HepG2 (cell line): ENCODE data around the gene NUP93. TPM values are rescaled to one million over a fixed set of nuclear protein-coding genes. Genes with fewer than 3 reads are reported as not detected.

Experiments
- ATAC-seq: fragments of 200-7000 bp; cut with Tn5 transposase; 3 replicates; pipeline ENCODE4 v1.9.1; 2020; ENCODE audit warnings: mild to moderate bottlenecking, moderate library complexity
- Bru-seq: library from RNA; stranded (reverse); fragments of 400-500 nt; gene quantifications from one replicate; lab custom pipeline; 2021; lab: Mats Ljungman, UMichigan
- BruChase-seq, 2 experiments: library from RNA; stranded (reverse); fragments of 400-500 nt; gene quantifications; one replicate each; lab custom pipeline; 2021; lab: Mats Ljungman, UMichigan
- BruUV-seq: library from RNA; stranded (reverse); fragments of 400-500 nt; replicated peaks from 2 replicates; lab custom pipeline; 2021; lab: Mats Ljungman, UMichigan
- CTCF ChIA-PET: fragments of 300-600 bp; formaldehyde crosslinking; extraction: SDS; loops from one replicate; lab custom pipeline; 2021; ENCODE audit warnings: low total read pairs, inconsistent platforms, low intra/inter-chr PET ratio; lab: Yijun Ruan, JAX
- POLR2A ChIA-PET: fragments of 350-600 bp; sonication (Branson Sonifier 250); formaldehyde crosslinking; loops from one replicate; lab custom pipeline; 2020; ENCODE audit warnings: antibody characterized with exemption, inconsistent platforms; lab: Yijun Ruan, JAX
- DNase-seq: peaks from one replicate; pipeline ENCODE4 v3.0.0-alpha.2; 2015; ENCODE audit warnings: low spot score
- FAIRE-seq: peaks from 3 replicates; lab custom pipeline; 2011; peaks lifted over from hg19 to GRCh38; lab: Jason Lieb, UNC
- H2AFZ ChIP-seq: one replicate; pipeline ENCODE4 v1.6.1; 2011; ENCODE audit warnings: low read length, inconsistent platforms
- H3K27ac ChIP-seq: fragments of 300-600 bp; 3 replicates; pipeline ENCODE4 v1.8.0; 2011; ENCODE audit warnings: mixed run types, mild to moderate bottlenecking, mixed read lengths, low read length, inconsistent platforms; ENCODE audit not compliant: insufficient read depth; ENCODE audit errors: extremely low read length
- H3K27me3 ChIP-seq, 2 experiments: fragments of 200-600 bp in 1 of 2; 2 replicates in 1 of 2; 3 replicates in 1 of 2; pipeline versions ENCODE4 v1.6.0 to v1.8.0; 2011; ENCODE audit warnings: low read length in 2 of 2, mild to moderate bottlenecking in 2 of 2, moderate library complexity in 2 of 2, inconsistent platforms in 1 of 2; ENCODE audit not compliant: insufficient read depth in 2 of 2, control insufficient read depth in 1 of 2
- H3K36me3 ChIP-seq, 2 experiments: fragments of 200-600 bp in 1 of 2; replicated peaks in 1 of 2; 2 replicates in 1 of 2; 3 replicates in 1 of 2; pipeline versions ENCODE4 v1.5.1 to v1.8.0; 2011; ENCODE audit warnings: low read length in 2 of 2, inconsistent platforms in 1 of 2; ENCODE audit not compliant: insufficient read depth in 2 of 2, control insufficient read depth in 1 of 2
- H3K4me1 ChIP-seq: 2 replicates; pipeline ENCODE4 v1.5.1; 2012; ENCODE audit warnings: low read length, inconsistent platforms; ENCODE audit not compliant: insufficient read depth
- H3K4me2 ChIP-seq: 2 replicates; pipeline ENCODE4 v1.6.0; 2011; ENCODE audit warnings: low read depth, low read length, inconsistent platforms
- H3K4me3 ChIP-seq, 3 experiments: fragments of 200-600 bp in 1 of 3; sonication (generic), shearing (Covaris generic) in 1 of 3; replicated peaks in 1 of 3; 2 replicates each; pipeline ENCODE4 v1.5.1; 2011 to 2016; ENCODE audit warnings: low read length in 3 of 3, inconsistent platforms in 2 of 3, low read depth in 2 of 3, mild to moderate bottlenecking in 2 of 3, control low read depth in 1 of 3, mixed read lengths in 1 of 3; ENCODE audit not compliant: insufficient read depth in 1 of 3
- H3K79me2 ChIP-seq: one replicate; pipeline ENCODE4 v1.6.1; 2011; ENCODE audit warnings: low read length, inconsistent platforms; ENCODE audit not compliant: insufficient read depth
- H3K9ac ChIP-seq: 2 replicates; pipeline ENCODE4 v1.6.0; 2011; ENCODE audit warnings: mild to moderate bottlenecking, low read depth, low read length, inconsistent platforms; ENCODE audit not compliant: insufficient read depth
- H3K9me3 ChIP-seq: 2 replicates; pipeline ENCODE4 v1.5.1; 2012; ENCODE audit warnings: mild to moderate bottlenecking, low read length
- H4K20me1 ChIP-seq: 2 replicates; pipeline ENCODE4 v1.6.0; 2011; ENCODE audit warnings: inconsistent platforms, mild to moderate bottlenecking, low read length, moderate library complexity; ENCODE audit not compliant: insufficient read depth
- CC2D1A ChIP-seq: sonication (generic); formaldehyde crosslinking; IDR thresholded peaks from 2 replicates; pipeline ENCODE4 v1.8.1; 2023; ENCODE audit warnings: mild to moderate bottlenecking, missing genetic modification reagents
- GABPB1 ChIP-seq: IDR thresholded peaks from 2 replicates; pipeline ENCODE4 v1.6.1; 2016; ENCODE audit warnings: mild to moderate bottlenecking, missing genetic modification reagents, moderate library complexity, missing compliant biosample characterization
- HBP1 ChIP-seq: IDR thresholded peaks from 2 replicates; pipeline ENCODE4 v1.6.1; 2016; ENCODE audit warnings: low read depth, control low read depth
- SIX4 ChIP-seq: sonication (generic); formaldehyde crosslinking; IDR thresholded peaks from 2 replicates; pipeline ENCODE4 v1.4.0; 2020; ENCODE audit warnings: missing genetic modification reagents
- TSC22D2 ChIP-seq: sonication (generic); formaldehyde crosslinking; IDR thresholded peaks from 2 replicates; pipeline ENCODE4 v1.5.1; 2020; ENCODE audit warnings: missing genetic modification reagents, mild to moderate bottlenecking, borderline replicate concordance
- ZFAT ChIP-seq: sonication (generic); formaldehyde crosslinking; conservative IDR thresholded peaks from 2 replicates; pipeline ENCODE4 v1.8.1; 2023; ENCODE audit warnings: missing genetic modification reagents, inconsistent platforms
- ZNF446 ChIP-seq: sonication (generic); formaldehyde crosslinking; IDR thresholded peaks from 2 replicates; pipeline ENCODE4 v1.5.0; 2020; ENCODE audit warnings: mild to moderate bottlenecking, missing genetic modification reagents
- ZNF704 ChIP-seq: sonication (generic); formaldehyde crosslinking; IDR thresholded peaks from 2 replicates; pipeline ENCODE4 v1.8.1; 2023; ENCODE audit warnings: mild to moderate bottlenecking, inconsistent platforms, moderate library complexity, missing genetic modification reagents, borderline replicate concordance
- WGBS: methylation state at CpG from one replicate; pipeline ENCODE4 v1.1.6; 2017; ENCODE audit warnings: low lambda C conversion rate; 5-methylcytosine and 5-hydroxymethylcytosine counted together
- in situ Hi-C: cut with HindIII; loops from 2 replicates; pipeline ENCODE4 v1.10.0; 2017; ENCODE audit warnings: low pct_unique_long_range_greater_than_20kb; ENCODE audit not compliant: extremely low pct_ligation_motif_present
- intact Hi-C: fragments of 100-400 bp; cut with micrococcal nuclease; formaldehyde crosslinking; loops from one replicate; pipeline ENCODE4 v1.10.0; 2022; ENCODE audit not compliant: unreplicated experiment
- long read RNA-seq, 2 experiments: library from RNA in 1 of 2; library from polyadenylated mRNA in 1 of 2; stranded (forward) in 1 of 2; unstranded in 1 of 2; transcript quantifications; one replicate each; pipeline ENCODE4 v2.0.0, GENCODE V29; 2019 to 2022
- polyA minus RNA-seq, 3 experiments: library from RNA; depleted of rRNA, polyadenylated mRNA; stranded (reverse); fragments of >200 nt; gene quantifications; 2 replicates each; pipeline ENCODE4 v1.2.3, GENCODE V29; 2011; ENCODE audit warnings: low replicate concordance in 1 of 3
- polyA plus RNA-seq, 8 experiments: library from polyadenylated mRNA; depleted of rRNA in 3 of 8; stranded (reverse) in 7 of 8; unstranded in 1 of 8; fragments of >200 nt; fragmentation: Illumina TruSeq in 4 of 8; extraction: Trizol in 4 of 8; gene quantifications; 2 replicates each; pipeline versions ENCODE4 v1.2.1 to v1.2.3, GENCODE V29; 2011 to 2016; ENCODE audit warnings: low read depth in 4 of 8, missing spikeins in 1 of 8, mixed read lengths in 1 of 8; ENCODE audit not compliant: insufficient read depth in 1 of 8
- total RNA-seq, 5 experiments: library from RNA; depleted of rRNA; stranded (reverse); fragments of >200 nt; fragmentation: Illumina TruSeq; extraction: Trizol; gene quantifications; 2 replicates each; pipeline ENCODE4 v1.2.3, GENCODE V29; 2016; ENCODE audit warnings: low read depth in 1 of 5
- TF ChIP-seq, protein P1 (sequence below), 2 experiments: fragments of 450-650 bp in 1 of 2; sonication (generic) in 1 of 2; formaldehyde crosslinking; IDR thresholded peaks; 2 replicates each; pipeline versions ENCODE4 v1.5.0 to v1.8.0; 2020 to 2022; ENCODE audit warnings: mild to moderate bottlenecking in 1 of 2, missing genetic modification reagents in 1 of 2

The NUP93 gene
- total RNA-seq (2016; rRNA removed; fragmentation: Illumina TruSeq; extraction: Trizol) = 140 and 192 TPM in 2 replicates
- 26.3 and 31.0 TPM in 2 replicates for total RNA-seq (2016; cell fraction: cytosol; rRNA removed; fragmentation: Illumina TruSeq; extraction: Trizol; ENCODE audit: low read depth)
- 144 and 197 TPM in 2 replicates for total RNA-seq (2016; cell fraction: insoluble cytoplasmic fraction; rRNA removed; fragmentation: Illumina TruSeq; extraction: Trizol)
- total RNA-seq (2016; cell fraction: membrane; rRNA removed; fragmentation: Illumina TruSeq; extraction: Trizol) = 41.3 and 54.1 TPM in 2 replicates
- total RNA-seq (2016; cell fraction: nucleus; rRNA removed; fragmentation: Illumina TruSeq; extraction: Trizol) = 83.7 and 88.0 TPM in 2 replicates
- polyA plus RNA-seq (2011; rRNA removed) = 50.1 and 58.5 TPM in 2 replicates
- polyA plus RNA-seq (2011; cell fraction: cytosol; rRNA removed) = 39.7 and 48.2 TPM in 2 replicates
- polyA plus RNA-seq (2011; cell fraction: nucleus; rRNA removed) = 68.9 and 73.2 TPM in 2 replicates
- 61.3 and 62.5 TPM in 2 replicates for polyA plus RNA-seq (2012)
- polyA plus RNA-seq (2016; cell fraction: cytosol; fragmentation: Illumina TruSeq; extraction: Trizol; ENCODE audit: low read depth) = 13.7 and 15.4 TPM in 2 replicates
- 127 and 140 TPM in 2 replicates for polyA plus RNA-seq (2016; cell fraction: insoluble cytoplasmic fraction; fragmentation: Illumina TruSeq; extraction: Trizol; ENCODE audit: low read depth)
- polyA plus RNA-seq (2016; cell fraction: membrane; fragmentation: Illumina TruSeq; extraction: Trizol; ENCODE audit: low read depth) = 22.4 and 22.7 TPM in 2 replicates
- polyA plus RNA-seq (2016; cell fraction: nucleus; fragmentation: Illumina TruSeq; extraction: Trizol; ENCODE audit: insufficient read depth, low read depth) = 109 and 116 TPM in 2 replicates
- polyA minus RNA-seq (2011; rRNA and poly(A)+ RNA removed; ENCODE audit: low replicate concordance) = 130 and 202 TPM in 2 replicates
- polyA minus RNA-seq (2011; cell fraction: cytosol; rRNA and poly(A)+ RNA removed) = 51.7 and 53.7 TPM in 2 replicates
- 49.1 and 65.1 TPM in 2 replicates for polyA minus RNA-seq (2011; cell fraction: nucleus; rRNA and poly(A)+ RNA removed)
- Bru-seq, nascent RNA = percentile 71 among the genes with signal in this experiment
- BruChase-seq, experiment 1, labeled RNA remaining after a 6-hour chase = percentile 64 among the genes with signal in this experiment
- percentile 61 among the genes with signal in this experiment for BruChase-seq, experiment 2, labeled RNA remaining after a 2-hour chase
- long read RNA-seq, experiment 1, transcript NUP93-201 (22 exons, 2,741 nt) = major isoform, 57 of 80 reads
- long read RNA-seq, experiment 1, partial matches to known transcripts = 15 of 80 reads
- long read RNA-seq, experiment 1, other reads (novel, unspliced or antisense) = 8 of 80 reads
- long read RNA-seq, experiment 2, transcript NUP93-201 (22 exons, 2,741 nt) = major isoform, 33 of 80 reads
- long read RNA-seq, experiment 2, partial matches to known transcripts = 25 of 80 reads
- long read RNA-seq, experiment 2, other reads (novel, unspliced or antisense) = 19 of 80 reads

DNA sequence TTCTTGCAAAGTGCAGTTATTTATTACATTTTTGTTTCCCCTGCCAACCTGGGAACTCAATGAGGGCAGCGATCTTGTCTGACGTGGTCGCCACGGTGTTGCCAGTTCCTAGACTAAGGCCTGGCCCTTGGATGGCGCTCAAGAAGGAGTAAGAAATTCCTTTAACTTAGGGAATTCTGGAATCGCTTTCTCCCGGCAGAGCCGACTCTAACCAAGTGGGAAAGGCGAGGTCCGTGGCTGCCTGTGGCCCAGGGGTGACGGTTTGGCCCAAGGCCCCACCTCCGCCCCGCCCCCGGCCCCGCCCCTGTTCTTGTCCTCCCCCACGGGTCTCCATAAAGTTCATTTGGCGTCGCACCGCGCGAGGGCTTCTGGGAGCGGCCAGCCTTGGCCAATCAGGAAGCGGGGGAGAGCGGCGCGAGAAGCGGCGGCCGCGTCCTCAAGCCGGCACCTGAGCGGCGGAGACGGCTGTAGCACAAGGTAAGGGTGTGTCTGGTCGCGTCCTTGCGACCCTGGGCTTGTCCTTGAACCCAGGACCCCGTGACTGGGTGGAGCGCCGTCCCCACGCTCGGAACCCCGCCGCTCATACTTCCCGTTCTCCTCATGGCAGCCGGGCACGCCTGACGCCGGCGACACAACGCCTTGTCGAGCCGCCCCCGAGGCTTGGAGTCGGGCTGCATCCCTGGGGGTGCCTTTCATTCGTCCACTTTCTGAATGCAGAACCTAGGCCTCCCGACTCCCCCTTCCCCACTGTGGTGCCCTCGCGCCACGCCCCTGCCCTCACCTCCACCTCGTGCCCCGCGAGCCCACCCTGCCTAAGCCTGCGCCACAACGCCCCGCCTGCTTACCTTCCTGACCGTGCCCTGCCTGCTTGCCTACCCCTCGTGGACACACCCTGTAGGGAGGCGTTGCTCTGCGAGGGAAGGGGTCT is at the start of gene NUP93:
NUP93 (plus strand) TSS at position 395 of the 928 bp plus-strand sequence. CDS start 18,119 bp downstream, outside the sequence.
- ChIA-PET POLR2A (interaction anchor here (0.7 to 1.0 kb wide), 2 partner anchors 47 to 123 kb away, joined by 3 read pairs; partner anchors contain the start of gene MT1X), CTCF (no interaction called here)
- in situ Hi-C loops (no loop called here), intact Hi-C loops (loop anchor here (1.0 kb wide), 1 partner anchor 13 kb away; no protein-coding TSS in a partner anchor)
- peak within 1 kb of the TSS; percentile 76 for H3K27ac ChIP-seq
- peaks cover 55% of the 10 kb centered on the region for H3K4me1 ChIP-seq
- H3K36me3 ChIP-seq = no peaks in the 10 kb centered on the region
- H3K79me2 ChIP-seq = peaks cover 49% of the 10 kb centered on the region
- WGBS = under 1% methylated on average over 49 of the region's 70 CpGs
- H3K4me3 ChIP-seq = peak within 1 kb of the TSS; percentile 94 to 98 (median 97)
- H3K27me3 ChIP-seq = no peaks in the 10 kb centered on the region; a peak in 1 of 5 replicates
- BruUV-seq = no TSS peak
- H2AFZ ChIP-seq = peak within 1 kb of the TSS; percentile 94
- ATAC-seq = peak; percentile 95
- peak within 1 kb of the TSS; percentile 94 for H3K9ac ChIP-seq
- peak; percentile 92 for DNase-seq
- no peaks in the 10 kb centered on the region; the same call in 1 of the 2 replicates for H4K20me1 ChIP-seq
- peak; percentile 66 for FAIRE-seq
- H3K9me3 ChIP-seq = no peaks in the 10 kb centered on the region
- H3K4me2 ChIP-seq = peak within 1 kb of the TSS; percentile 94
- TF ChIP-seq, protein P1, sequence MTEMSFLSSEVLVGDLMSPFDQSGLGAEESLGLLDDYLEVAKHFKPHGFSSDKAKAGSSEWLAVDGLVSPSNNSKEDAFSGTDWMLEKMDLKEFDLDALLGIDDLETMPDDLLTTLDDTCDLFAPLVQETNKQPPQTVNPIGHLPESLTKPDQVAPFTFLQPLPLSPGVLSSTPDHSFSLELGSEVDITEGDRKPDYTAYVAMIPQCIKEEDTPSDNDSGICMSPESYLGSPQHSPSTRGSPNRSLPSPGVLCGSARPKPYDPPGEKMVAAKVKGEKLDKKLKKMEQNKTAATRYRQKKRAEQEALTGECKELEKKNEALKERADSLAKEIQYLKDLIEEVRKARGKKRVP (CRISPR knock-in tag; IDR thresholded peaks at IDR 0.05) = peak in 1 of 2 experiments; percentile 40; a peak in 1 of 4 replicates
- TF ChIP-seq ZNF704 (peak; percentile 95), SIX4 (CRISPR knock-in tag) (0 out of 2 replicates have a peak, but pooled peaks have one; percentile 45), ZFAT (CRISPR knock-in tag) (no peak), HBP1 (CRISPR knock-in tag) (peak; percentile 27), CC2D1A (CRISPR knock-in tag) (no peak), ZNF446 (CRISPR knock-in tag) (no peak), TSC22D2 (CRISPR knock-in tag) (peak; percentile 44; the same call in 1 of the 2 replicates), GABPB1 (CRISPR knock-in tag) (peak; percentile 82)
